ENCODE data around the gene SLC41A1.

SLC41A1 gene

GRCh38 chr1:205769641-205770365, 43.2 kb downstream of the SLC41A1 start:
- no peak for DNase-seq (ENCODE audit: low read depth)
- no peak for TF ChIP-seq CTCF (conservative IDR thresholded peaks at IDR 0.05; ENCODE audit: low read depth, low read length)
- H3K4me3 ChIP-seq (ENCODE audit: low read length): no peak overlapping the region

- no peak for DNase-seq (ENCODE audit: low read depth)
- H3K4me3 ChIP-seq (ENCODE audit: low read length): no peak overlapping the region
- TF ChIP-seq CTCF (conservative IDR thresholded peaks at IDR 0.05; ENCODE audit: low read depth, low read length): no peak
Measured at GRCh38 chr1:205767248-205767647, 45.8 kb downstream of the SLC41A1 start.

GRCh38 chr1:205766570-205766969, 46.4 kb downstream of the SLC41A1 start:
- no peak for TF ChIP-seq CTCF (conservative IDR thresholded peaks at IDR 0.05; ENCODE audit: low read depth, low read length)
- no peak overlapping the region for H3K4me3 ChIP-seq (ENCODE audit: low read length)
- no peak for DNase-seq (ENCODE audit: low read depth)

GRCh38 chr1:205766038-205766437, 47.0 kb downstream of the SLC41A1 start:
- TF ChIP-seq CTCF (conservative IDR thresholded peaks at IDR 0.05; ENCODE audit: low read depth, low read length): no peak
- DNase-seq (ENCODE audit: low read depth): no peak

GRCh38 chr1:205764578-205764977, 48.4 kb downstream of the SLC41A1 start:
- no peak for DNase-seq (ENCODE audit: low read depth)
- no peak overlapping the region for H3K4me3 ChIP-seq (ENCODE audit: low read length)
- no peak for TF ChIP-seq CTCF (conservative IDR thresholded peaks at IDR 0.05; ENCODE audit: low read depth, low read length)

More at GRCh38 chr1:205766038-205766437, 47.0 kb downstream of the SLC41A1 start:
- H3K4me3 ChIP-seq (ENCODE audit: low read length): no peak overlapping the region

GRCh38 chr1:205763980-205764379, 49.0 kb downstream of the SLC41A1 start:
- no peak overlapping the region for H3K4me3 ChIP-seq (ENCODE audit: low read length)
- DNase-seq (ENCODE audit: low read depth): no peak
- no peak for TF ChIP-seq CTCF (conservative IDR thresholded peaks at IDR 0.05; ENCODE audit: low read depth, low read length)

GRCh38 chr1:205760606-205761005, 52.4 kb downstream of the SLC41A1 start:
- TF ChIP-seq CTCF (conservative IDR thresholded peaks at IDR 0.05; ENCODE audit: low read depth, low read length): no peak
- no peak overlapping the region for H3K4me3 ChIP-seq (ENCODE audit: low read length)
- DNase-seq (ENCODE audit: low read depth): no peak

All from retinal pigment epithelial cell (primary cell).